Subcutaneous adipose tissue (tissue), 4 donors: Measurements from ENCODE around the gene RPS18. TPM values are rescaled to one million over a fixed set of nuclear protein-coding genes. Genes with fewer than 3 reads are reported as not detected.

ENCODE experiments used
- CTCF ChIP-seq: fragments of 450-650 bp; IDR thresholded peaks from one replicate; pipeline ENCODE4 v1.5.1; 2016; ENCODE audit warnings: low read depth, mild to moderate bottlenecking, control low read depth, antibody characterized with exemption, moderate library complexity
- total RNA-seq, 4 donors: library from RNA; depleted of rRNA; stranded (reverse); fragments of >200 nt; gene quantifications; one replicate each; pipeline ENCODE4 v1.1.0, GENCODE V29; 2016

RPS18 gene
- total RNA-seq, 4 donors from 2014 or later: 2,263 to 3,298 (median 2,623) TPM

GRCh38 chr6:33289784-33290315 is 18.0 kb downstream of the RPS18 start:
- no peak for TF ChIP-seq CTCF

DNA sequence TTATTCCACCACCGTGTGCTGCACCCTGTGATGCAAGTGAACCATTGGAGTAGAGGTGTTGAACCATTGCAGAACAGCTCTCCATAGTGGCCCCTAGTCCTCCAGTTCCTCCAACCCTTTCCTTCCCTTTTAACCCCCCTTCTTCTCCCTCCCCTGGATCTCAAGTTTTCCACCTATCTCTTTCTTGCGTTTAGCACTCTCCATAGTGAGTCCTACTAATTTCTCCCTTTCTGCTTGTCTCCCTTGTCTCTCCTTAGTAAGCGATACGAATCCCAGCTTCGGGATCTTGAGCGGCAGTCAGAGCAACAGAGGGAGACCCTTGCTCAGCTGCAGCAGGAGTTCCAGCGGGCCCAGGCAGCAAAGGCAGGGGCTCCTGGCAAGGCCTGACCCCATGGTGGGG is 18.6 kb downstream of the RPS18 start:
- TF ChIP-seq CTCF: no peak

- no peak for TF ChIP-seq CTCF
Observed at GRCh38 chr6:33292996-33293682, 21.3 kb downstream of the RPS18 start.

GRCh38 chr6:33294086-33294823 is 22.4 kb downstream of the RPS18 start:
- TF ChIP-seq CTCF: no peak

DNA sequence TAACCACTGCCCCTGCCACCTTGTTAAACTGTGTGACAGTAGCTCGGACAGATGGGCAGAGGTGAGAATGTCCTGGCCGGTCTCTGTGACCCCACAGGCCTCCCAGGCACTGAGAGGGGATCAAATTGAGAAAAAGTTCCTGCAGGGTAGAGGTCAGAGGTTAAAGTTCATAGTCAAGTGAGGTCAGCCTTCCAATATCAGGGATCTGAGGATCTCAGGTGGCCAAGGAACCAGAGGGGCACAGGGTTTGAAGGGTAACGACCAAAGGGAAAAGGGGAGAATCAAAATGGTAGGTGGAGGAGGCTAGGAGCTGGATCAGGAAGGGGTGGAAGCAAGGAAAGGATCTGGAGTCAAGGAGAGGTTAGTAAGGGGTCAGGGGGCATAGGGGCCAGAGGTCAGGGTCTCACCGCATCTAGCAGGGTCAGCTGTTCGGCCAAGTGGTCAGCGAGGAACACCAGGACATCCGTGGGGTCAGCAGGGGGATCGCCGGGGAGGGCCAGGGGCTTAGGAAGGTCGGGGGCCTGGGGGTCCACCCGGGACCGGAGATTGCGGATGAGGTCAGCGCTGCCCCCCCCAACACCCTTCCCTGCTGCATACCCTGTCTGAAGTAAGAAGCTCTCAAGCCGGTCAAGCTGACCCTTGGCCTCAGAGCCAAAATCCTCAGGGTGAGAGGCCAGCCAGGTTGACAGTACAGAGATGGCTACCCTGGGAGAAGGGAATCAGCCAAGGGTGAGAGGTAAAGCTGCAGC is 23.9 kb downstream of the RPS18 start:
- no peak for TF ChIP-seq CTCF

DNA sequence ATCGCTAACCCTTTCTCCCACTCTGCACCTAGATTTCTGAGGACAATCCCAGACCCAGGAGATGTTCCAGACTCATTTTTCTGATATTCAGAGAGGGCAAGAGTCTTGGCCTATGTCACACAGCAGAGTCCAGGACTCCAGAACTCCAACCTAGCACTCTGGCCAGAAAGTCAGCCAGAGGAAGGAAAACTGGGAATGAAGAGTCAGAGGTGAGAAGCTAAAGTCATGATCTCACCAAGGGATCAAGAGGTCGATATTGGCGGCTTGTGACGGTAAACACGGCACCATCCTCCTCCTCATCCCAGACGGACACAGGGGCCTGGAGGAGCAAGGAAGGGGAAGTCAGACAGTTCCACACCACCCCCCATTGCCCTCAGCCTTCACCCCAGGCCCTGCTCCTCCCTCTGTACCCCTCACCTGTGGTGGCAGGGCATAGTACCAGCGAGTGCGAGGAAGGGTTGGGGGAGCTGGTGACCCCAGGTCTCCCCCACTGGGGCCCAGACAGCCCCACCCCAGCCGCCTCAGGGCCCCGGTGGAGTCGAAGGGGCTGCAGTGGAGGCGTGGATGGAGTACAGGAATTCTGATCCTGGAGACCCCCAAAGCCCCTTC is 25.0 kb downstream of the RPS18 start:
- TF ChIP-seq CTCF: no peak
